Mesodermal cell (in vitro differentiated cells): ENCODE data around the gene GCFC2. TPM values are rescaled to one million over a fixed set of nuclear protein-coding genes. Genes with fewer than 3 reads are reported as not detected.

Experiments
- H3K27ac ChIP-seq: 2 replicates; pipeline ENCODE4 v1.7.0; 2013; ENCODE audit warnings: mild to moderate bottlenecking, low read depth, low read length, moderate library complexity; ENCODE audit not compliant: severe bottlenecking
- H3K36me3 ChIP-seq: 2 replicates; pipeline ENCODE4 v1.7.1; 2013; ENCODE audit warnings: mild to moderate bottlenecking, low read length, moderate library complexity; ENCODE audit not compliant: control insufficient read depth, insufficient read depth
- H3K4me1 ChIP-seq: one replicate; pipeline ENCODE4 v1.7.1; 2013; ENCODE audit warnings: mild to moderate bottlenecking, low read length; ENCODE audit not compliant: insufficient read depth, control insufficient read depth, poor library complexity, severe bottlenecking
- H3K4me3 ChIP-seq: 2 replicates; pipeline ENCODE4 v1.7.0; 2013; ENCODE audit warnings: low read length, control low read depth, mild to moderate bottlenecking; ENCODE audit not compliant: insufficient read depth, poor library complexity, severe bottlenecking; ENCODE audit errors: extremely low read depth
- H3K9me3 ChIP-seq: 2 replicates; pipeline ENCODE4 v1.7.1; 2013; ENCODE audit warnings: mild to moderate bottlenecking, low read length, moderate library complexity; ENCODE audit not compliant: control insufficient read depth
- WGBS, 2 experiments: methylation state at CpG; one replicate each; pipeline ENCODE4 v1.1.5; 2013; ENCODE audit warnings: missing lambda C conversion rate in 2 of 2; ENCODE audit not compliant: insufficient coverage in 2 of 2; 5-methylcytosine and 5-hydroxymethylcytosine counted together
- polyA plus RNA-seq, 2 experiments: library from polyadenylated mRNA; stranded (reverse); fragments of 50-300 nt; gene quantifications; one replicate each; pipeline ENCODE4 v1.2.3, GENCODE V29; 2013

GCFC2 gene
- polyA plus RNA-seq (2013, experiment 1 of 2) = 16.1 TPM
- 20.0 TPM for polyA plus RNA-seq (2013, experiment 2 of 2)

DNA sequence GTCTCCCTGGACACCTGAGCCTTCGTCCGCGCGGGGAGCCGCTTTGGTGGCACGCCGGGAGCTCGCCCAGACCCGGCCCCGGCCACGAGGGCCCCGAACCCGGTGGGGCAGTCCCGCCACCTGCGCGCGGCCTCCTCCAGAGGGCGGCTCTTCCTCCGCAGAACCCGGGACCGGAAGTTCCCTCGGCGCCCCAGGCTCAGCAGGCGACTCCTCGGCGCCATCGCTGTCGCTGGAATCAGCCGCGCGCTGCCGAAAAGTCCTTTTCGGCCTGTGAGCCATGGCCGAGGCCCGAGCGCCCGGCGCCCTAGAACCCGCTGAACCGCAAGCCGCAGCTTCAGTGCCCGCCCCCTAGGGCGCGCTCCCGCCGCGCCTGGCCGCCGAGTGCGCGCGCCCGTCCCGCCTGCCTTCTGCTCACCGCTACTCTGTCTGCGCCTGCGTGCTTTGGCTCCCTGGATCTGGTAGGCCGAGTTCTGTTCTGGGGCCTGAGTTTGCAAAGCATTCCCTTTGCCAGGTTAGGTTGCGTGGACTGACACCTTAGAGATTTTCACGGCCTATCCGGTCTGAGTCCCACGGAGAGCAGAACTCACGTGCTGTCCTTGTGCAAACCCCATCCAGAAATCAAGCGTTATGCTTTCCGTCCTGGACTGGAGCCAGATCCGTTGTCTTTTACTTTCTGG lies at the start of gene GCFC2:
GCFC2 (minus strand) TSS at position 339 of the 677 bp plus-strand sequence; CDS start at position 279, 60 bp downstream.
- Histone ChIP-seq H3K27ac (peak within 1 kb of the TSS; percentile 96), H3K36me3 (no peaks in the 10 kb centered on the region), H3K4me3 (peak within 1 kb of the TSS; percentile 62), H3K4me1 (peaks cover 11% of the 10 kb centered on the region), H3K9me3 (no peaks in the 10 kb centered on the region)
- WGBS, 2 experiments = 1 to 4% methylated on average over 39 to 60 of the region's 66 CpGs

DNA sequence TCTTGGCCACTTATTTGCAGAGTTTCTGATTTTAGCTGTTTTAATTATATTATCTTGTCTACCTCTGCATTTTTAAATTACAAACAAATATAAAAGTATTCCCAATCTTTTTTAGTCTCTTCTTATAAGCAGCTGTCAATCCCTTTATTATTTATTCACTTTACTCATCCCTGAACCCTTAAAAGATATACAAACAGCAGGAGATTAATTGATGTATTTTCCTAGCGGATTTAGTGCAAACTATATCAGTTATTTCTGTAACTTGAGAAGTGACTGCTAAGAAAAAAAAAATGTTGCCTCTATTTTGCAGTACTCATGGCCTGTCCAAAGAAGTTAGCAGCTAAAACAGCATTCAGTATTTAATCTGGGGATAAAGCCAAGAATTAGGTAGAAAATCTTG lies 42.1 kb upstream of the GCFC2 start:
- Histone ChIP-seq H3K9me3 (no peaks in the 10 kb centered on the region), H3K36me3 (no peaks in the 10 kb centered on the region), H3K4me3 (no peak overlapping the region), H3K4me1 (no peaks in the 10 kb centered on the region), H3K27ac (no peak overlapping the region)
- WGBS, 2 experiments = 100% methylated on average over 1 of the region's 1 CpG; no CpG with 5 or more reads in 1 of the 2 experiments

DNA sequence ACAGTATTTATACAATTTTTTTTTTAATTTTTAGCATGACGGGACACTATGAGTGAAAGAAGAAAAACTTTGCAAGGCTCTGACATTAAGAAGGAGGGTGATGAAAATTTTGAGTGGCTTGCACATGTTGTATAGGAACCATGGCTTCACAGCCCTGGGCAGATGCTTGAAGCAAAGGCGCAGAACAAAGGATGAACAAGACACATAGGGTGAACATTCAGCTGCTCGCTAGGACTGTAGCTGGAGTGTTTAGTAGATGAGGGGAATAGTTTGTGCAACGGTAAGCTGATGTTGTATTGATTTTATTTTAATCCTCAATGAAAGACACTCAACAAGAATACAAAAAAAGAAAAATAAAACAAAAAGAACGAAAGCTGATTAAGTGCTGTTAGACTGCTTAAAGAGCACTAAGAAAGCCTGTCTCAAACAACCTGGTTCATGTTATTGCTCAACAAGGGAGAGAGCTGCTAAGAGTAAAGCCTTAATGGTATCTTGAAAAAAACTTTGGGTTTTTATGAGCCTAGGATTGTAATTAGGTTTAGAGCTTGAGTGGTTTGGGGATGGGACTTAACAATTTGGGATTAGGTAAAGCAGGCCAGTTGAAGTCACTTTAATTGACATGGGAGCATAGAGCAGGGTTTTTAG lies 41.2 kb upstream of the GCFC2 start:
- Histone ChIP-seq H3K4me3 (no peak overlapping the region), H3K36me3 (no peaks in the 10 kb centered on the region), H3K9me3 (no peaks in the 10 kb centered on the region), H3K27ac (no peak overlapping the region), H3K4me1 (no peaks in the 10 kb centered on the region)
- WGBS, 2 experiments = 78 to 87% methylated on average over 2 of the region's 5 CpGs

DNA sequence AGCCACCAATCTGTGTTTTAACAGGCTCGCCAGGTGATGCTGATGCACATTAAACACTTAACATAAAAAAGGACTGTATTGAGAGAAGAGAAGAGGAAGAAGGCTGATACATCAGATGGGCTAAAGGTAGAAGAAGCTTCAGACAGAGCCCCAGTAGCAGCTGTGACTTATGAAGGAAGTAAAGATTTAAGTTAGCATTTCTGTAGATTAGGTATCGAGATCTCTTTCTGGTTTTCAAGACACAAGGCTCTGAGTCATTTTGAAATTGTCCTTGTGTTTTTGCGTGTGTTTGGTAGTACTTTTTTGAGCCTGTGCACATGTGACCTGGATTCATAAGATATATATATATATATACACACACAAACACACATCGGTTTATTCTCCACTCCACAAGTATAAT lies 40.6 kb upstream of the GCFC2 start:
- WGBS, 2 experiments = 86 to 100% methylated on average over 1 of the region's 4 CpGs
- Histone ChIP-seq H3K9me3 (no peaks in the 10 kb centered on the region), H3K4me3 (no peak overlapping the region), H3K36me3 (no peaks in the 10 kb centered on the region), H3K4me1 (no peaks in the 10 kb centered on the region), H3K27ac (no peak overlapping the region)

DNA sequence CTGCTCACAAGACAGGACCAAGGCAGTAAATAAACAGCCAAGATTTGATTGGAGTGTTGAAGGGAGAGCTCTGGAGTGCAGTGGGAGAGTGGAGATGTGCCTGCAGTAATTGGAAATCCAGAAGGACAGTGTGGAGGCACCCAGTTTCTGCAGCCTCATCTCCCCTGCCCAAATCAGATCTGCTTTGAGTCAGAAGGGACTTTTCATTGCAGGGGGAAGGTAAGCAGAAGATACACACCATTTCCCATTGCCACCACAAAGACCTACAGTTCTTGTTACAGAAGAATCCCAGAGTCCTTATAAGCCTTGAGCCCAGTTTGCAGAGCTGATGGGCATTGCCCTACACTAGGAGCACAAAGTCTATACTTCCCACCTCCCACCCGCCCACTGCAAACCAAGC lies 27.2 kb upstream of the GCFC2 start:
- WGBS, 2 experiments = 100% methylated on average over 1 of the region's 1 CpG
- Histone ChIP-seq H3K4me1 (no peaks in the 10 kb centered on the region), H3K27ac (no peak overlapping the region), H3K4me3 (no peak overlapping the region), H3K36me3 (no peaks in the 10 kb centered on the region), H3K9me3 (no peaks in the 10 kb centered on the region)

DNA sequence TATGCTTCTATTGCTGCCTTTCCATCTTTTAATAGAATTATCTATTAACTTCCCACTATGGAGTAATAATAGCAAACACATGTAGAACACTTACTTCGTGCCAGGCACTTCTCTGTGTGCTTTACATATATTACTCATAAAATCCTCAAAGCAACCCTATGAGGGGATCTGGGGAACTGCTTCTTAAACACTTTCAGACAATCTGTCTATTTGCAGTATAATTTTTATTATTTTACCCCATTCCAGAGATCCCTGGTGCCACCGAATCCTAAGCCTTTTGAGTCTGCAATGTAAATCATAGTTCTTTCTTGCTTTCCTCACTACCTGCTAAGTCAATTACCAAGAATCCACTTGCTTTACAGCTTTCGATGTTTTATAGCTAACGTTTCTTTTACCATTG lies 25.6 kb upstream of the GCFC2 start:
- H3K4me3 ChIP-seq = no peak overlapping the region
- no peak overlapping the region for H3K27ac ChIP-seq
- H3K9me3 ChIP-seq = no peaks in the 10 kb centered on the region
- no peaks in the 10 kb centered on the region for H3K4me1 ChIP-seq
- H3K36me3 ChIP-seq = no peaks in the 10 kb centered on the region
- 71 to 100% methylated on average over 1 to 4 of the region's 4 CpGs for WGBS, 2 experiments

DNA sequence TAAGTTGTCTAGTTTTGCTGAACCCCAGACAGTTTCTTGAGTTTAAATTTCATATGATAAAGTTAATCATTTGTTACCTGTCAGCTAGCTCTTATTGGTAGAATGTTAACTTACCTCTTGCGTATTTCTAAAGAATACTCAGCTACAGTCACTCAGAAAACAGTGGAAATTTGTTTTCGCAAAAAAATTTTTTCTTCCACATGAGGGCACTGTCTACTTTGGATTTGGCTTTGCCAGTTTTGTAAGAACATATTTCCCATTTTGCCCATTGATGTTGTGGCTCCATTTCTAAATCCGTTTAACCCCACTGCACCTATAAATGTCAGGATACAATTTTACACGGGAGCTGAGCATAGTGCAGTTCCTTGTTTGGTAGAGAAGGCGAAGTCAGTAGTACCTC lies 19.1 kb upstream of the GCFC2 start:
- H3K4me1 ChIP-seq = no peaks in the 10 kb centered on the region
- 79 to 83% methylated on average over 3 to 5 of the region's 5 CpGs for WGBS, 2 experiments
- no peak overlapping the region for H3K4me3 ChIP-seq
- H3K27ac ChIP-seq = no peak overlapping the region
- no peaks in the 10 kb centered on the region for H3K36me3 ChIP-seq
- no peaks in the 10 kb centered on the region for H3K9me3 ChIP-seq

DNA sequence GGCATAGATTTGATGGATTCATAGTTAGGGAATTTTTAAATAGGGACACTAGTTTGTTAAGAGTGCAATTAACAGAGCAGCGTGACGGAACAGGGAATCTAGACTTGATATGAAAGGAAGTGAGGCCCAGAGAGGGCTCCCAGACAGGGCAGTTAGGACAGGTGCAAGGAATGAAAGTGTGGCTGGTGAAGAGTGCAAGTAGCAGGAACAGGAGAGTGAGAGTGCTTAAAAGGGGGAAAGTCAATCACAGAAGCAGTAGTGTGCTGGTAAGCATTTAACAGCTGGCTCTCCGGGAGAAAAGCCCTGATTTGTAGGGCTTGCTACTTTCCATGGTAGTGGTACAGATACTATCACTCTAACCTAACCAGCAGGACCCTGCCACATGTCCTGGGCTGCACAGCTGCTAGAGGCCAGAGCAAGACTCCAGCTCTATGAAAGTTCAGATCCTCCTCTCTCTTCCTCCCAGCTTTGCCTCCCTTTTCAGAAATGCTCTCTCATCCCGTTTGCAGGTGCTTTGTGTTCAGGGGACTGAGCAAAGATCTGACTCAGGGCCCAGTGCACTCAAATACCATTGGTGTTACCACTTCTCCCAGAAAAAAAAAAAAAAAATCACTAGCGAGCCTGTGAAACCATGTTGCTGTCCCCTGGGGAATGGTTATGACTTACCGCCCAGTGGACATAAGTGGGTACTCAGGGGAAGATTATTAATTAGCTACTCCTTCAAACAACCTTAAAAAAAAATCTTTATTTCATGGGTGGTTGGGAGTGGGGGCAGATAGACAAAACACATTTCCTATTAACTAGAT lies 18.1 kb upstream of the GCFC2 start:
- Histone ChIP-seq H3K27ac (no peak overlapping the region), H3K4me1 (no peaks in the 10 kb centered on the region), H3K9me3 (no peaks in the 10 kb centered on the region), H3K4me3 (no peak overlapping the region), H3K36me3 (no peaks in the 10 kb centered on the region)
- whole genome bisulfite sequencing, 2 experiments = 92 to 95% methylated on average over 3 to 4 of the region's 6 CpGs

DNA sequence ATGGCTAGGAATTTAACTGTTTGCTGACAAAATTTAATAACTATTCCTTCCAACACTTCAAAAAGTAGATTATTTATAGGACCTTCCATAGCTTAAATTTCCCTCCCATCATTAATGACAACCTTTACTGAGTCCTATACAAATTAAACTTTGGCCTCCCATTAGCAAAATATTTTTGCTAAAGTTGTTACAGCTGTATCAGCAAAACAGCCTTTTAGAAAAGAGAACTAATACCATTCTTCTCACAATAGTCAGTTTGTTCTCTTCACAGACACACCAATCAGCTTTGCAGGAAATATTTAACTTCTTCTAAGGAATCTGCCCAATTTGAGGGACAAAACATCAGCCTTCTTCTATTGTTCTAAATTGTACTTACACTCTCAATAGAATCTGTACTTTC lies 12.0 kb upstream of the GCFC2 start:
- H3K36me3 ChIP-seq = no peaks in the 10 kb centered on the region
- H3K4me3 ChIP-seq = no peak overlapping the region
- H3K27ac ChIP-seq = no peak overlapping the region
- H3K9me3 ChIP-seq = no peaks in the 10 kb centered on the region
- H3K4me1 ChIP-seq = no peaks in the 10 kb centered on the region

DNA sequence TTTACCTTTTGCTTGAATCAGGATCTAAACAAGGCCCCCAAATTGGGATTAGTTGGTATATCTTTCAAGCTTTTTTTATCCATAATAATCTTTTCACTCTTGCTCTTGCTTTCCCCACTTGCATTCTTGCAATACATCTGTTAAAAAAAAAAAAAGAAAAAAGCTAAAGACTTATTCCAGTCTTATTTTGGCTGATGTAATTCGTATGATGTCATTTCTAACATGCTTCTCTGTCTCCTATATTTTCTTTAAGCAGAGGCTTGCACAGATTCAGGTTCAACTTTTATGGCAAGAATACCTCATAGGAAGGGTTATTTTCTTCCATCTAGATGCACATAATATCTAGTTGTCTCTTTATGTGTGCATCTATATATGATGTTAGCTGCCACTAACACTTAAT lies 9.8 kb upstream of the GCFC2 start:
- no peaks in the 10 kb centered on the region for H3K4me1 ChIP-seq
- no peaks in the 10 kb centered on the region for H3K36me3 ChIP-seq
- no peak overlapping the region for H3K27ac ChIP-seq
- 80% methylated on average over 1 of the region's 1 CpG; no CpG with 5 or more reads in 1 of the 2 experiments for WGBS, 2 experiments
- no peaks in the 10 kb centered on the region for H3K9me3 ChIP-seq
- no peak overlapping the region for H3K4me3 ChIP-seq
